ENCODE data around the gene CTIF. TPM values are rescaled to one million over a fixed set of nuclear protein-coding genes. Genes with fewer than 3 reads are reported as not detected.

CTIF gene
- total RNA-seq, 4 donors from 2014 or later = 72.2 to 137 (median 86.5) TPM

GRCh38 chr18:48774941-48775340, 236.1 kb downstream of the CTIF start:
- Histone ChIP-seq H3K4me1 (peaks cover 0 to 27% (median 3%) of the 10 kb centered on the region in 4 donors), H3K27me3 (no peaks in the 10 kb centered on the region), H3K9me3 (no peaks in the 10 kb centered on the region), H3K27ac (no peak overlapping the region), H3K4me3 (no peak overlapping the region), H3K36me3 (peaks cover 0 to 49% (median 0%) of the 10 kb centered on the region in 3 donors)
- WGBS, 2 donors = 92 to 96% methylated on average over 5 of the region's 5 CpGs
- TF ChIP-seq EP300 (IDR thresholded peaks at IDR 0.05) (no peak), POLR2A (IDR thresholded peaks at IDR 0.05) (no peak), CTCF (IDR thresholded peaks at IDR 0.05) (no peak)
- no peak for DNase-seq (ENCODE audit: low spot score in 2 of 2)

- Histone ChIP-seq H3K36me3 (peaks cover 0 to 42% (median 0%) of the 10 kb centered on the region in 3 donors), H3K9me3 (no peaks in the 10 kb centered on the region), H3K27me3 (no peaks in the 10 kb centered on the region), H3K27ac (no peak overlapping the region), H3K4me1 (peaks cover 0 to 33% (median 9%) of the 10 kb centered on the region in 4 donors), H3K4me3 (no peak overlapping the region)
- whole genome bisulfite sequencing, 2 donors = 80 to 87% methylated on average over 12 of the region's 12 CpGs
- TF ChIP-seq EP300 (IDR thresholded peaks at IDR 0.05) (no peak), CTCF (IDR thresholded peaks at IDR 0.05) (no peak), POLR2A (IDR thresholded peaks at IDR 0.05) (no peak)
- DNase-seq (ENCODE audit: low spot score in 2 of 2) = no peak
Measured at GRCh38 chr18:48775372-48776155, 236.7 kb downstream of the CTIF start.

GRCh38 chr18:48776156-48776555, 237.3 kb downstream of the CTIF start:
- WGBS, 2 donors = 96 to 100% methylated on average over 4 to 5 of the region's 5 CpGs
- Histone ChIP-seq H3K4me3 (no peak overlapping the region), H3K36me3 (peaks cover 0 to 37% (median 0%) of the 10 kb centered on the region in 3 donors), H3K9me3 (no peaks in the 10 kb centered on the region), H3K27ac (peak overlapping the region in 1 of 4 donors; percentile 39), H3K4me1 (peaks cover 0 to 39% (median 15%) of the 10 kb centered on the region in 4 donors), H3K27me3 (no peaks in the 10 kb centered on the region)
- no peak for DNase-seq (ENCODE audit: low spot score in 2 of 2)
- TF ChIP-seq POLR2A (IDR thresholded peaks at IDR 0.05) (no peak), CTCF (IDR thresholded peaks at IDR 0.05) (no peak), EP300 (IDR thresholded peaks at IDR 0.05) (no peak)

GRCh38 chr18:48776641-48777025, 237.8 kb downstream of the CTIF start:
- WGBS, 2 donors = 84 to 90% methylated on average over 6 of the region's 6 CpGs
- H3K9me3 ChIP-seq = no peaks in the 10 kb centered on the region
- H3K36me3 ChIP-seq = peaks cover 0 to 32% (median 0%) of the 10 kb centered on the region in 3 donors
- no peak for DNase-seq (ENCODE audit: low spot score in 2 of 2)
- peaks cover under 1 to 44% (median 19%) of the 10 kb centered on the region in 4 donors for H3K4me1 ChIP-seq
- peak overlapping the region in 1 of 4 donors; percentile 39 for H3K27ac ChIP-seq
- H3K27me3 ChIP-seq = no peaks in the 10 kb centered on the region
- TF ChIP-seq EP300 (IDR thresholded peaks at IDR 0.05) (no peak), CTCF (IDR thresholded peaks at IDR 0.05) (no peak), POLR2A (IDR thresholded peaks at IDR 0.05) (no peak)
- no peak overlapping the region for H3K4me3 ChIP-seq

GRCh38 chr18:48777026-48777743, 238.4 kb downstream of the CTIF start:
- no peak for DNase-seq (ENCODE audit: low spot score in 2 of 2)
- H3K9me3 ChIP-seq = no peaks in the 10 kb centered on the region
- H3K27ac ChIP-seq = peak overlapping the region in 2 of 4 donors; percentile 39 to 50
- no peak overlapping the region for H3K4me3 ChIP-seq
- peaks cover 3 to 50% (median 24%) of the 10 kb centered on the region in 4 donors for H3K4me1 ChIP-seq
- H3K36me3 ChIP-seq = peaks cover 0 to 28% (median 0%) of the 10 kb centered on the region in 3 donors
- TF ChIP-seq EP300 (IDR thresholded peaks at IDR 0.05) = no peak
- peak; percentile 80 to 89 (median 85) for TF ChIP-seq CTCF (IDR thresholded peaks at IDR 0.05)
- WGBS, 2 donors = 40 to 49% methylated on average over 12 to 13 of the region's 13 CpGs
- H3K27me3 ChIP-seq = no peaks in the 10 kb centered on the region
